ENCODE data around the gene ZNF302. TPM values are rescaled to one million over a fixed set of nuclear protein-coding genes. Genes with fewer than 3 reads are reported as not detected.

ZNF302 gene
- total RNA-seq, 1 donor from 2014 or later: 14.7 TPM

DNA sequence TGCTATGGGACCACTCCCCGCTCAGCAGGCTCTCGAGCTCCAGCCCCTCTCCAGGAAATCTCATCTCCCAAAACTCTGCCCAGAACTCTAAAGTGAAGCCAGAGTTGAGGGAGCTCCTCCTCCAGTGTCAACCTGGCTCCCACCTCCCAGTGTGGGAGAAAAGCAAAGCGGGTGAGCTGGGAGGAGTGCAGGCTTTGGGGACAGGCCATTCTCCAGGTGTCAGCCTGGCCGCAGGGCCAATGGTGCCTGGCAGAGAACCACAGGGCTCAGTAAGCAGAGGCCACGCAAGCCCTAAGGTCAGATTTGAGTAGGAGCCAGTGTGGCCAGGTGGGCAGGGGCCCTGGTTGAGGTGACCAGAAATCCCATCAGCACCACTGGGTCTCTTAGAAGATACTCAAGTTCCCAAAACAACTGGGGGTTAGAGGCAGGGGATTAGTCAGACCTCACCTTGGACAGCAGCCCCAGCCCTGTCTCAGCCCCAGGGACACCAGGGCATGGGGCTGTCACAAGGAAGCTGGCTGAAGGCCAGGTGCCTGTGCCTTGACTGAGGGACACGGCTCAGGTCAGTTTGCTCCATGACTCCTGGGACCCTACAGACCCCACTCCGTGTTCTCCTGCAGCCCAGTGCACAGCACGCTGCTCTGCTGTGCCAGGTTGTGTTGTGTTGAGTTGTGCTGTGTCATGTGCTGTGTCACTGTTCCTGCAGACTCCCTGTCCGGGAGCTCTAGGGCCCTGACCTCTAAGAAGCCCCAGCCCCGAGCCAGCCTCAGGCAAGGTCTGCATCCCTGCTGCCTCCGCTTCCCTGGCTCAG lies 53.7 kb downstream of the ZNF302 start:
- no peak for DNase-seq (ENCODE audit: low read depth)
- no peaks in the 10 kb centered on the region for H3K27me3 ChIP-seq (ENCODE audit: control insufficient read depth, insufficient read depth, low read length)
- no peaks in the 10 kb centered on the region for H3K36me3 ChIP-seq (ENCODE audit: control insufficient read depth, insufficient read depth, low read length)
- H3K4me3 ChIP-seq (ENCODE audit: low read depth, low read length): no peak overlapping the region
- no peak for TF ChIP-seq CTCF (IDR thresholded peaks at IDR 0.05; ENCODE audit: insufficient read depth, low read length, poor library complexity, severe bottlenecking)

GRCh38 chr19:34731964-34732363 lies 54.5 kb downstream of the ZNF302 start:
- Histone ChIP-seq H3K4me3 (ENCODE audit: low read depth, low read length) (no peak overlapping the region), H3K27me3 (ENCODE audit: control insufficient read depth, insufficient read depth, low read length) (no peaks in the 10 kb centered on the region), H3K36me3 (ENCODE audit: control insufficient read depth, insufficient read depth, low read length) (no peaks in the 10 kb centered on the region)
- no peak for TF ChIP-seq CTCF (IDR thresholded peaks at IDR 0.05; ENCODE audit: insufficient read depth, low read length, poor library complexity, severe bottlenecking)
- no peak for DNase-seq (ENCODE audit: low read depth)

DNA sequence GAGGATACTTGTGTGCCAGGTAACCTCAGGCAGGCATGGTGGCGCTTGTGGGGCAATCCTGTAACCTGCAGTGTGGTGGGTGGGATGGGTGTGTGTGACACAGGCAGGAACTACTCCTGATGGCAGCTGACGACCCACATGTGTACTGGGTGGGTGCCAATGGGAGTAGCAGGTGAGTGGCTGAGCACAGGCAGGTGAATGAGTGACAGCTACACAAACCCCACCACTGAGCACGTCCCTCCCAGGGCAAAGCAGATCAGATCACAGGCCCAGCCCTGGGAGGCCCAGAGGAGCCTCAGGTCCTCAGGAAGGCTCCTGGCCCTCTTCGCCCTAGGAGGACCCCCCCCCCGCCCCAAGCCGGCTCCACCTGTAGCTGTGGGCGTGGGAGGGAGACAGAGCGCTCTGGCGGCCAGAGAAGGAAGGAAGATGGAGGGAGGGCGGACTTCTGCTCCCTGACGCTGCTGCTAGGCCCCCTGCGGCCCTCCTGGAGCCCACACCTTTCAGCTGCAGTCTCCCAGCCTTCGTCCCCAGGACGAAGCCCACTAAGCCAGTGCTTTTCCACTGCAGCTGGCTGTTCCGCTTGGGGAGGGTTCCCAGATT lies 55.2 kb downstream of the ZNF302 start:
- DNase-seq (ENCODE audit: low read depth): no peak
- H3K27me3 ChIP-seq (ENCODE audit: control insufficient read depth, insufficient read depth, low read length): no peaks in the 10 kb centered on the region
- peak overlapping the region; percentile 61 for H3K4me3 ChIP-seq (ENCODE audit: low read depth, low read length)
- H3K36me3 ChIP-seq (ENCODE audit: control insufficient read depth, insufficient read depth, low read length): peaks cover under 1% of the 10 kb centered on the region
- TF ChIP-seq CTCF (IDR thresholded peaks at IDR 0.05; ENCODE audit: insufficient read depth, low read length, poor library complexity, severe bottlenecking): no peak

- Histone ChIP-seq H3K36me3 (ENCODE audit: control insufficient read depth, insufficient read depth, low read length) (peaks cover 2% of the 10 kb centered on the region), H3K27me3 (ENCODE audit: control insufficient read depth, insufficient read depth, low read length) (no peaks in the 10 kb centered on the region), H3K4me3 (ENCODE audit: low read depth, low read length) (peak overlapping the region; percentile 61)
- DNase-seq (ENCODE audit: low read depth): no peak
- TF ChIP-seq CTCF (IDR thresholded peaks at IDR 0.05; ENCODE audit: insufficient read depth, low read length, poor library complexity, severe bottlenecking): no peak
Measured at GRCh38 chr19:34733266-34733745, 55.8 kb downstream of the ZNF302 start.

- Histone ChIP-seq H3K27me3 (ENCODE audit: control insufficient read depth, insufficient read depth, low read length) (no peaks in the 10 kb centered on the region), H3K4me3 (ENCODE audit: low read depth, low read length) (peak within 1 kb of the TSS; percentile 61), H3K36me3 (ENCODE audit: control insufficient read depth, insufficient read depth, low read length) (peaks cover 2% of the 10 kb centered on the region)
- peak; percentile 50 for DNase-seq (ENCODE audit: low read depth)
- TF ChIP-seq CTCF (IDR thresholded peaks at IDR 0.05; ENCODE audit: insufficient read depth, low read length, poor library complexity, severe bottlenecking): no peak
Measured at GRCh38 chr19:34733746-34734536, 56.5 kb downstream of the ZNF302 start, which contains the start of gene ZNF181. Gene ZNF181, plus strand, starts transcription at chr19:34734243. Its CDS starts 795 bp downstream, at chr19:34735038.
